Measurements from ENCODE around the gene TBC1D17. TPM values are rescaled to one million over a fixed set of nuclear protein-coding genes. Genes with fewer than 3 reads are reported as not detected.

TBC1D17 gene
- total RNA-seq, 3 donors from 2014 or later, result 21.0 to 31.8 (median 30.4) TPM

- Histone ChIP-seq H3K27me3 (no peaks in the 10 kb centered on the region), H3K36me3 (no peaks in the 10 kb centered on the region), H3K4me3 (no peak overlapping the region), H3K4me1 (no peaks in the 10 kb centered on the region), H3K27ac (no peak overlapping the region), H3K9me3 (no peaks in the 10 kb centered on the region)
- no peak for TF ChIP-seq POLR2A (IDR thresholded peaks at IDR 0.05)
- TF ChIP-seq CTCF (IDR thresholded peaks at IDR 0.05), result no peak
- TF ChIP-seq POLR2AphosphoS5 (IDR thresholded peaks at IDR 0.05), result no peak
- intact Hi-C loops (cut with DNase I; ENCODE audit: low total_unique reads), result no loop called here
- DNase-seq (ENCODE audit: low spot score in 2 of 2), result no peak
Measured at GRCh38 chr19:49844138-49845095, 33.1 kb upstream of the TBC1D17 start.

DNA sequence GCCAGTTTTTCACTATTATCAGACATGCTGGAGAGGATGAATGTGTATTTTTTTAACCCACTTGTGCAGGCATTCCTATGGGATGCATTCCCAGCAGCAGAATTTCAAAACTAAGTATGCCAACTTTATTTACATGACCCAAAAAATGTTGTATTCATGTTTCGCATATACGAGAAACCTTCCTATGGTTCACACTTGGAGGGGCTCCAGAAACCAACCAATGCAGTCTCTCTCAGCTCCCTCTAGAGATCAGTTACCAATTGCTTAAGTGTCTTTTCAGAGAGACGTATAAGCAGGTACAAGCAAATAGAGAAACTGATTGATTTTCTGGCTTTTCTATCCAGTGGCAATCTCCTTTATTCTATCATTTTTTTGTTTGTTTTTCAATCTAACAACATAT is 32.1 kb upstream of the TBC1D17 start:
- Histone ChIP-seq H3K4me3 (no peak overlapping the region), H3K36me3 (no peaks in the 10 kb centered on the region), H3K27ac (no peak overlapping the region), H3K4me1 (no peaks in the 10 kb centered on the region), H3K27me3 (no peaks in the 10 kb centered on the region), H3K9me3 (no peaks in the 10 kb centered on the region)
- no peak for TF ChIP-seq POLR2AphosphoS5 (IDR thresholded peaks at IDR 0.05)
- TF ChIP-seq CTCF (IDR thresholded peaks at IDR 0.05), result no peak
- TF ChIP-seq POLR2A (IDR thresholded peaks at IDR 0.05), result no peak
- intact Hi-C loops (cut with DNase I; ENCODE audit: low total_unique reads), result no loop called here
- DNase-seq (ENCODE audit: low spot score in 2 of 2), result no peak

GRCh38 chr19:49846408-49846807 is 31.1 kb upstream of the TBC1D17 start:
- intact Hi-C loops (cut with DNase I; ENCODE audit: low total_unique reads), result no loop called here
- Histone ChIP-seq H3K4me3 (no peak overlapping the region), H3K27ac (no peak overlapping the region), H3K4me1 (no peaks in the 10 kb centered on the region), H3K27me3 (no peaks in the 10 kb centered on the region), H3K36me3 (no peaks in the 10 kb centered on the region), H3K9me3 (no peaks in the 10 kb centered on the region)
- DNase-seq (ENCODE audit: low spot score in 2 of 2), result no peak
- TF ChIP-seq CTCF (IDR thresholded peaks at IDR 0.05) (no peak), POLR2A (IDR thresholded peaks at IDR 0.05) (no peak), POLR2AphosphoS5 (IDR thresholded peaks at IDR 0.05) (no peak)

GRCh38 chr19:49847731-49848696 is 29.5 kb upstream of the TBC1D17 start:
- H3K9me3 ChIP-seq, result no peaks in the 10 kb centered on the region
- no peak for DNase-seq (ENCODE audit: low spot score in 2 of 2)
- no peak overlapping the region for H3K4me3 ChIP-seq
- TF ChIP-seq POLR2A (IDR thresholded peaks at IDR 0.05) (no peak), CTCF (IDR thresholded peaks at IDR 0.05) (no peak), POLR2AphosphoS5 (IDR thresholded peaks at IDR 0.05) (no peak)
- H3K27me3 ChIP-seq, result no peaks in the 10 kb centered on the region
- H3K36me3 ChIP-seq, result no peaks in the 10 kb centered on the region
- intact Hi-C loops (cut with DNase I; ENCODE audit: low total_unique reads), result no loop called here
- no peak overlapping the region for H3K27ac ChIP-seq
- peaks cover 0 to 9% of the 10 kb centered on the region in 2 donors for H3K4me1 ChIP-seq

Measured in breast epithelium (tissue), 4 donors.